Tibial nerve (tissue), 4 donors: ENCODE measurements around the gene GSN.

Experiments used
- EP300 ChIP-seq, 2 donors: sonication (generic); formaldehyde crosslinking; IDR thresholded peaks; one replicate each; pipeline ENCODE4 v1.6.1; 2017; ENCODE audit warnings: antibody characterized with exemption in 2 of 2, mild to moderate bottlenecking in 1 of 2
- POLR2A ChIP-seq, 2 donors: fragments of 450-650 bp; IDR thresholded peaks; one replicate each; pipeline ENCODE4 v1.6.1; 2017; ENCODE audit warnings: antibody characterized with exemption in 2 of 2, mild to moderate bottlenecking in 2 of 2, moderate library complexity in 2 of 2
- TF ChIP-seq, protein P1 (sequence below), 5 experiments: fragments of 200-600 bp in 3 of 5; fragments of 450-650 bp in 2 of 5; sonication (generic) in 3 of 5; IDR thresholded peaks; one replicate each; pipeline ENCODE4 v1.5.1; 2016 to 2019; ENCODE audit warnings: antibody characterized with exemption in 5 of 5, mild to moderate bottlenecking in 3 of 5, moderate library complexity in 2 of 5

DNA sequence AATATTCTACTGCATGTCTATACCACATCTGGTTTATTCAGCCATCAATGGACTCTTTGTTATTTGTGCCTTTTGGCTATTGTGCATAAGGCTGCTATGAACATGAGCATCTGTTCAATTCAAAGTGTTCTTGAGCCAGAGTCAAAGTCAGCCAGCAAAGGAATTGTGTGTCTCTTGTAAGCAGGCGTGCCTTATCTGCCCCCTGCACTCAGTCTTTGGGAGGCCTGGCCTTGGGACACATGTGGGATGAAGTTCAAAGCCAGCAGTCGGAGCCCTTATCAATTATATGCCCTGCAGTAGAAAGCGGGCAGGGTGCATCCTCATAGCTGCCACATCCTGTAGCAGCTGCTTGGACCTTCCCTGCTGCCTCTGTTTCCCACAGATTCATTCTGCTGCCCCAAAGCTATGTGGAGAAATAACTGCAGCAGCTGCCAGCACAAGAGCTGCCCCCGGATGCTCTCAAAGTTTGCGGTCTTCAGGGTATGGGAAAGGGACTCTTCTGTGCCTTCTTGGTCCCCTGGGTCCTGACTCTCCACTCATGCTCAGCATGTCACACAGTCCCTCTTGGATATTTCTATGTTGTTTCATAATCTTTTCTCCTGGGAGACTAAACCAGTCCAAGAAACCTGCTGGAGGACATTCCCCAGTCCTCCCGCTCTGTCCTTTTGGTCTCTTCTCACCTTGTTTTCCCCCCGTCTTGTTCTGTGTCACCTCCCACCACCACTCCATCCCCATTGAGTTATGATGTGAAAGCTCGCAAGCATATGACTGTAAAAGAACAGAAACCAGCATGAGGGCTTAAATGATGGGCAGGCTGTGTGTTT, 66.2 kb downstream of the GSN start:
- no peak for TF ChIP-seq EP300 (IDR thresholded peaks at IDR 0.05)
- TF ChIP-seq, protein P1, sequence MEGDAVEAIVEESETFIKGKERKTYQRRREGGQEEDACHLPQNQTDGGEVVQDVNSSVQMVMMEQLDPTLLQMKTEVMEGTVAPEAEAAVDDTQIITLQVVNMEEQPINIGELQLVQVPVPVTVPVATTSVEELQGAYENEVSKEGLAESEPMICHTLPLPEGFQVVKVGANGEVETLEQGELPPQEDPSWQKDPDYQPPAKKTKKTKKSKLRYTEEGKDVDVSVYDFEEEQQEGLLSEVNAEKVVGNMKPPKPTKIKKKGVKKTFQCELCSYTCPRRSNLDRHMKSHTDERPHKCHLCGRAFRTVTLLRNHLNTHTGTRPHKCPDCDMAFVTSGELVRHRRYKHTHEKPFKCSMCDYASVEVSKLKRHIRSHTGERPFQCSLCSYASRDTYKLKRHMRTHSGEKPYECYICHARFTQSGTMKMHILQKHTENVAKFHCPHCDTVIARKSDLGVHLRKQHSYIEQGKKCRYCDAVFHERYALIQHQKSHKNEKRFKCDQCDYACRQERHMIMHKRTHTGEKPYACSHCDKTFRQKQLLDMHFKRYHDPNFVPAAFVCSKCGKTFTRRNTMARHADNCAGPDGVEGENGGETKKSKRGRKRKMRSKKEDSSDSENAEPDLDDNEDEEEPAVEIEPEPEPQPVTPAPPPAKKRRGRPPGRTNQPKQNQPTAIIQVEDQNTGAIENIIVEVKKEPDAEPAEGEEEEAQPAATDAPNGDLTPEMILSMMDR (IDR thresholded peaks at IDR 0.05) = no peak
- TF ChIP-seq POLR2A (IDR thresholded peaks at IDR 0.05) = no peak
